Sigmoid colon (tissue), 4 donors: Measurements from ENCODE around the gene COQ10B.

ENCODE experiments used
- EP300 ChIP-seq, 4 donors: sonication (generic); formaldehyde crosslinking; IDR thresholded peaks; one replicate each; pipeline ENCODE4 v1.6.1; 2017; ENCODE audit warnings: antibody characterized with exemption in 4 of 4
- TF ChIP-seq, protein P1 (sequence below), 4 experiments: fragments of 450-650 bp in 3 of 4; fragments of 200-600 bp in 1 of 4; IDR thresholded peaks; one replicate each; pipeline ENCODE4 v1.5.1; 2016 to 2019; ENCODE audit warnings: antibody characterized with exemption in 4 of 4, mild to moderate bottlenecking in 3 of 4, moderate library complexity in 2 of 4

DNA sequence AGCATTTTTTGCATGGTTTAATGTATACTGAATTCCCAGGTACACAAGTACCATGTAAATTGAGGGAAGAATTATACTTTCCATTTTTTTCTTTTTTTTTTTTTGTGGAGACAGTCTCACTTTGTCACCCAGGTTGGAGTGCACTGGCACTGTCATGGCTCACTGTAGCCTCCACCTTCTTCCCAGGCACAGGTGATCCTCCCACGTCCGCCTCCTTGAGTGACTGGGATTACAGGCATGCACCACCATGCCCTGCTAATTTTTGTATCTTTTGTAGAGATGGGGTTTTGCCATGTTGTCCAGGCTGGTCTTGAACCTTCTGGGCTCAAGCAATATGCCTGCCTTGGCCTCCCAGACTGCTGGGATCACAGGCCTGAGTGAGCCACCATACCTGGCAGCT, 50.6 kb downstream of the COQ10B start:
- TF ChIP-seq, protein P1, sequence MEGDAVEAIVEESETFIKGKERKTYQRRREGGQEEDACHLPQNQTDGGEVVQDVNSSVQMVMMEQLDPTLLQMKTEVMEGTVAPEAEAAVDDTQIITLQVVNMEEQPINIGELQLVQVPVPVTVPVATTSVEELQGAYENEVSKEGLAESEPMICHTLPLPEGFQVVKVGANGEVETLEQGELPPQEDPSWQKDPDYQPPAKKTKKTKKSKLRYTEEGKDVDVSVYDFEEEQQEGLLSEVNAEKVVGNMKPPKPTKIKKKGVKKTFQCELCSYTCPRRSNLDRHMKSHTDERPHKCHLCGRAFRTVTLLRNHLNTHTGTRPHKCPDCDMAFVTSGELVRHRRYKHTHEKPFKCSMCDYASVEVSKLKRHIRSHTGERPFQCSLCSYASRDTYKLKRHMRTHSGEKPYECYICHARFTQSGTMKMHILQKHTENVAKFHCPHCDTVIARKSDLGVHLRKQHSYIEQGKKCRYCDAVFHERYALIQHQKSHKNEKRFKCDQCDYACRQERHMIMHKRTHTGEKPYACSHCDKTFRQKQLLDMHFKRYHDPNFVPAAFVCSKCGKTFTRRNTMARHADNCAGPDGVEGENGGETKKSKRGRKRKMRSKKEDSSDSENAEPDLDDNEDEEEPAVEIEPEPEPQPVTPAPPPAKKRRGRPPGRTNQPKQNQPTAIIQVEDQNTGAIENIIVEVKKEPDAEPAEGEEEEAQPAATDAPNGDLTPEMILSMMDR (IDR thresholded peaks at IDR 0.05), result no peak
- no peak for TF ChIP-seq EP300 (IDR thresholded peaks at IDR 0.05)
